OCI-LY7 (cell line): ENCODE data around the gene RRBP1. TPM values are rescaled to one million over a fixed set of nuclear protein-coding genes. Genes with fewer than 3 reads are reported as not detected.

Experiments
- BruUV-seq: library from RNA; stranded (reverse); fragments of 400-500 nt; replicated peaks from 2 replicates; lab custom pipeline; 2021; lab: Mats Ljungman, UMichigan
- CTCF ChIA-PET: fragments of 300-600 bp; sonication (Branson Sonifier 250); formaldehyde crosslinking; loops from one replicate; lab custom pipeline; 2022; ENCODE audit warnings: antibody characterized with exemption; ENCODE audit not compliant: unreplicated experiment; lab: Charles Lee
- POLR2A ChIA-PET: fragments of 300-600 bp; sonication (Branson Sonifier 250); formaldehyde crosslinking; loops from one replicate; lab custom pipeline; 2022; ENCODE audit warnings: antibody characterized with exemption; lab: Charles Lee
- DNase-seq: peaks from one replicate; pipeline ENCODE4 v3.0.0-alpha.2; 2015; ENCODE audit warnings: low spot score
- H2AFZ ChIP-seq: fragments of 200-600 bp; sonication (generic), shearing (Covaris generic); 2 replicates; pipeline ENCODE4 v1.6.1; 2014; ENCODE audit warnings: mild to moderate bottlenecking, antibody characterized with exemption, low read length, moderate library complexity
- H3K27ac ChIP-seq: fragments of 200-600 bp; sonication (generic); 2 replicates; pipeline ENCODE4 v1.5.1; 2014; ENCODE audit warnings: mixed run types, low read depth, mild to moderate bottlenecking, moderate library complexity, low read length, inconsistent platforms; ENCODE audit not compliant: poor library complexity, severe bottlenecking
- H3K36me3 ChIP-seq: fragments of 200-600 bp; sonication (generic); 2 replicates; pipeline ENCODE4 v1.6.1; 2014; ENCODE audit warnings: mild to moderate bottlenecking, antibody characterized with exemption, low read length, moderate library complexity, mixed read lengths; ENCODE audit not compliant: insufficient read depth
- H3K4me1 ChIP-seq: fragments of 200-600 bp; sonication (generic); 2 replicates; pipeline ENCODE4 v1.5.1; 2014; ENCODE audit warnings: mild to moderate bottlenecking, low read length; ENCODE audit not compliant: insufficient read depth, poor library complexity, severe bottlenecking
- H3K4me2 ChIP-seq: fragments of 200-600 bp; sonication (generic); 2 replicates; pipeline ENCODE4 v1.6.1; 2014; ENCODE audit warnings: mild to moderate bottlenecking, low read length
- H3K4me3 ChIP-seq: fragments of 200-600 bp; sonication (generic); 2 replicates; pipeline ENCODE4 v1.5.1; 2014; ENCODE audit warnings: mild to moderate bottlenecking, low read depth, low read length; ENCODE audit not compliant: poor library complexity, severe bottlenecking
- H3K79me2 ChIP-seq: fragments of 200-600 bp; sonication (generic); 2 replicates; pipeline ENCODE4 v1.6.1; 2016; ENCODE audit warnings: low read depth, mild to moderate bottlenecking, low read length, moderate library complexity, mixed read lengths; ENCODE audit not compliant: insufficient read depth
- H3K9me2 ChIP-seq: fragments of 200-600 bp; sonication (generic); 2 replicates; pipeline ENCODE4 v1.6.1; 2016; ENCODE audit warnings: mild to moderate bottlenecking, low read length, mixed read lengths; ENCODE audit not compliant: insufficient read depth
- H3K9me3 ChIP-seq: fragments of 200-600 bp; sonication (generic); 2 replicates; pipeline ENCODE4 v1.6.1; 2014; ENCODE audit warnings: mild to moderate bottlenecking, mixed run types, low read length, mixed read lengths
- H4K20me1 ChIP-seq: fragments of 200-600 bp; sonication (generic); 2 replicates; pipeline ENCODE4 v1.6.1; 2014; ENCODE audit warnings: mild to moderate bottlenecking, antibody characterized with exemption, low read length, moderate library complexity, mixed read lengths; ENCODE audit not compliant: insufficient read depth
- CTCF ChIP-seq: fragments of 200-600 bp; sonication (generic); conservative IDR thresholded peaks from 2 replicates; pipeline ENCODE4 v1.5.1; 2014; ENCODE audit warnings: mild to moderate bottlenecking, antibody characterized with exemption, low read length, moderate library complexity, mixed read lengths
- EZH2phosphoT487 ChIP-seq: fragments of 200-600 bp; sonication (generic); IDR thresholded peaks from 2 replicates; pipeline ENCODE4 v1.6.1; 2018; ENCODE audit warnings: low read depth, borderline replicate concordance, mild to moderate bottlenecking, mixed run types, antibody characterized with exemption, low read length, moderate library complexity, mixed read lengths
- intact Hi-C: fragments of 100-400 bp; cut with micrococcal nuclease; formaldehyde crosslinking; loops from one replicate; pipeline ENCODE4 v1.10.0; 2022; ENCODE audit not compliant: unreplicated experiment
- total RNA-seq, 2 experiments: library from RNA; depleted of rRNA in 1 of 2; stranded (reverse); fragments of >200 nt in 1 of 2; shearing (Covaris generic) in 1 of 2; gene quantifications; 2 replicates each; pipeline ENCODE4 v1.2.3, GENCODE V29; 2014 to 2022

RRBP1 gene
- total RNA-seq, 2 experiments from 2014 or later, result 13.6 to 46.3 TPM

- DNase-seq, result no peak
- ChIA-PET CTCF (no interaction called here), POLR2A (interaction anchor here (0.6 kb wide), 1 partner anchor 445 kb away, joined by 4 read pairs; no protein-coding TSS in a partner anchor)
- Histone ChIP-seq H3K4me2 (no peak overlapping the region), H3K79me2 (no peaks in the 10 kb centered on the region), H3K4me1 (peaks cover 4% of the 10 kb centered on the region), H3K9me3 (no peaks in the 10 kb centered on the region), H3K9me2 (no peaks in the 10 kb centered on the region), H2AFZ (no peak overlapping the region), H3K36me3 (peaks cover 10% of the 10 kb centered on the region), H3K4me3 (no peak overlapping the region), H3K27ac (no peak overlapping the region), H4K20me1 (no peaks in the 10 kb centered on the region; the same call in 1 of the 2 replicates)
- TF ChIP-seq CTCF (no peak), EZH2phosphoT487 (no peak)
- BruUV-seq, result no TSS peak
- intact Hi-C loops, result no loop called here
Measured at GRCh38 chr20:17664025-17664633, 17.9 kb downstream of the RRBP1 start.

GRCh38 chr20:17663486-17663885, 18.6 kb downstream of the RRBP1 start:
- peaks cover 4% of the 10 kb centered on the region for H3K4me1 ChIP-seq
- H3K36me3 ChIP-seq, result peaks cover 15% of the 10 kb centered on the region
- no peak for DNase-seq
- peaks cover 2% of the 10 kb centered on the region; the same call in 1 of the 2 replicates for H3K9me3 ChIP-seq
- no peak overlapping the region for H2AFZ ChIP-seq
- no peaks in the 10 kb centered on the region for H3K79me2 ChIP-seq
- H3K27ac ChIP-seq, result no peak overlapping the region
- no peak overlapping the region for H3K4me3 ChIP-seq
- ChIA-PET CTCF (no interaction called here), POLR2A (no interaction called here)
- H3K9me2 ChIP-seq, result no peaks in the 10 kb centered on the region
- no peak for TF ChIP-seq CTCF
- TF ChIP-seq EZH2phosphoT487, result no peak
- no TSS peak for BruUV-seq
- no peaks in the 10 kb centered on the region; the same call in 1 of the 2 replicates for H4K20me1 ChIP-seq
- intact Hi-C loops, result no loop called here
- H3K4me2 ChIP-seq, result peak overlapping the region; percentile 14; the same call in 1 of the 2 replicates

- ChIA-PET POLR2A (no interaction called here), CTCF (no interaction called here)
- Histone ChIP-seq H3K27ac (no peak overlapping the region), H3K9me3 (peaks cover 7% of the 10 kb centered on the region; the same call in 1 of the 2 replicates), H3K9me2 (no peaks in the 10 kb centered on the region), H3K79me2 (no peaks in the 10 kb centered on the region), H3K36me3 (peaks cover 20% of the 10 kb centered on the region), H3K4me1 (peaks cover 4% of the 10 kb centered on the region), H3K4me2 (peak overlapping the region; percentile 14; the same call in 1 of the 2 replicates), H4K20me1 (no peaks in the 10 kb centered on the region; the same call in 1 of the 2 replicates), H3K4me3 (no peak overlapping the region), H2AFZ (no peak overlapping the region)
- DNase-seq, result no peak
- intact Hi-C loops, result no loop called here
- no peak for TF ChIP-seq CTCF
- TF ChIP-seq EZH2phosphoT487, result no peak
- no TSS peak for BruUV-seq
Measured at GRCh38 chr20:17663040-17663399, 19.0 kb downstream of the RRBP1 start.
